Measurements from ENCODE around the gene GTF2A1L. TPM values are rescaled to one million over a fixed set of nuclear protein-coding genes. Genes with fewer than 3 reads are reported as not detected.

GTF2A1L gene
- total and polyA plus RNA-seq, 2 experiments from 2014 or later: 0.65 to 0.94 TPM

GRCh38 chr2:48722391-48722790, 104.7 kb downstream of the GTF2A1L start:
- no peak overlapping the region for H3K27ac Mint-ChIP-seq
- no peaks in the 10 kb centered on the region for H3K36me3 Mint-ChIP-seq (ENCODE audit: low read depth)
- TF ChIP-seq ETS1 (IDR thresholded peaks at IDR 0.05) (no peak), ZNF331 (CRISPR knock-in tag; IDR thresholded peaks at IDR 0.05; ENCODE audit: low read depth) (no peak), CREB1 (CRISPR knock-in tag; IDR thresholded peaks at IDR 0.05; ENCODE audit: low read depth) (no peak), STAT1 (IDR thresholded peaks at IDR 0.05; ENCODE audit: unreplicated experiment) (no peak), NANOG (IDR thresholded peaks at IDR 0.05; ENCODE audit: borderline replicate concordance) (no peak), CTCF (conservative IDR thresholded peaks at IDR 0.05; ENCODE audit: low read depth in 2 of 2) (no peak), EZH2phosphoT487 (IDR thresholded peaks at IDR 0.05; ENCODE audit: unreplicated experiment) (no peak), REST (IDR thresholded peaks at IDR 0.05; ENCODE audit: unreplicated experiment) (no peak), EZH2 (IDR thresholded peaks at IDR 0.05; ENCODE audit: low read depth, unreplicated experiment) (no peak), ZNF462 (CRISPR knock-in tag; IDR thresholded peaks at IDR 0.05) (no peak), JUNB (IDR thresholded peaks at IDR 0.05; ENCODE audit: unreplicated experiment) (no peak), ZNF114 (CRISPR knock-in tag; IDR thresholded peaks at IDR 0.05) (no peak), POLR2AphosphoS5 (IDR thresholded peaks at IDR 0.05; ENCODE audit: low read depth) (no peak)
- H3K9me3 Mint-ChIP-seq: no peaks in the 10 kb centered on the region
- ATAC-seq: no peak
- H3K4me1 ChIP-seq (ENCODE audit: insufficient read depth): 0 out of 2 replicates have a peak, but pooled peaks cover 4% of the 10 kb centered on the region
- H3K27me3 ChIP-seq (ENCODE audit: insufficient read depth): no peaks in the 10 kb centered on the region
- H3K27me3 Mint-ChIP-seq (ENCODE audit: insufficient read depth, low read depth, poor library complexity): peaks cover 5% of the 10 kb centered on the region
- no peak overlapping the region for H3K4me3 ChIP-seq
- H3K27ac ChIP-seq (ENCODE audit: low read depth): no peak overlapping the region
- H3K4me3 Mint-ChIP-seq: no peak overlapping the region
- H3K9me2 ChIP-seq (ENCODE audit: insufficient read depth): no peaks in the 10 kb centered on the region
- no peak overlapping the region for H3K4me2 ChIP-seq
- no peak overlapping the region for H2AFZ ChIP-seq
- no peaks in the 10 kb centered on the region for H3K36me3 ChIP-seq (ENCODE audit: insufficient read depth)
- DNase-seq (ENCODE audit: low spot score): no peak
- H3K4me1 Mint-ChIP-seq: peaks cover 11% of the 10 kb centered on the region
- no peaks in the 10 kb centered on the region for H4K20me1 ChIP-seq (replicated peaks; ENCODE audit: insufficient read depth)
- H3F3A ChIP-seq (replicated peaks; ENCODE audit: low read depth): no peaks in the 10 kb centered on the region
- H3K79me2 ChIP-seq (replicated peaks; ENCODE audit: insufficient read depth): no peaks in the 10 kb centered on the region
